ENCODE data around the gene DRC1.
"Not testable (repeated sequence)": the region's sequence is repeated elsewhere in the genome, so short reads cannot be mapped to it uniquely, and the experiment has no call there.

DRC1 gene

GRCh38 chr2:26463244-26464192, 61.8 kb downstream of the DRC1 start:
- DNase-seq (ENCODE audit: low read depth, low spot score): peak; percentile 86

- no peak for DNase-seq (ENCODE audit: low read depth, low spot score)
Measured at GRCh38 chr2:26464390-26465265, 62.9 kb downstream of the DRC1 start.

GRCh38 chr2:26465266-26465925, 63.7 kb downstream of the DRC1 start:
- DNase-seq (ENCODE audit: low read depth, low spot score): no peak

GRCh38 chr2:26465981-26466471, 64.3 kb downstream of the DRC1 start:
- DNase-seq (ENCODE audit: low read depth, low spot score): no peak

GRCh38 chr2:26466662-26467310, 65.1 kb downstream of the DRC1 start:
- no peak for DNase-seq (ENCODE audit: low read depth, low spot score)

GRCh38 chr2:26468544-26468943, 66.8 kb downstream of the DRC1 start:
- not testable (repeated sequence) for DNase-seq (ENCODE audit: low read depth, low spot score)

GRCh38 chr2:26469092-26469710, 67.5 kb downstream of the DRC1 start:
- DNase-seq (ENCODE audit: low read depth, low spot score): peak; percentile 42

- DNase-seq (ENCODE audit: low read depth, low spot score): no peak
Measured at GRCh38 chr2:26469955-26470354, 68.2 kb downstream of the DRC1 start.

GRCh38 chr2:26470601-26471260, 69.0 kb downstream of the DRC1 start:
- DNase-seq (ENCODE audit: low read depth, low spot score): no peak

- DNase-seq (ENCODE audit: low read depth, low spot score): no peak
Measured at GRCh38 chr2:26471289-26471688, 69.6 kb downstream of the DRC1 start.

GRCh38 chr2:26471766-26472706, 70.3 kb downstream of the DRC1 start:
- no peak for DNase-seq (ENCODE audit: low read depth, low spot score)

- DNase-seq (ENCODE audit: low read depth, low spot score): no peak
Measured at GRCh38 chr2:26472821-26473655, 71.3 kb downstream of the DRC1 start.

- DNase-seq (ENCODE audit: low read depth, low spot score): no peak
Measured at GRCh38 chr2:26473796-26474195, 72.1 kb downstream of the DRC1 start.

GRCh38 chr2:26474261-26474785, 72.6 kb downstream of the DRC1 start:
- DNase-seq (ENCODE audit: low read depth, low spot score): no peak

GRCh38 chr2:26475037-26475436, 73.3 kb downstream of the DRC1 start:
- no peak for DNase-seq (ENCODE audit: low read depth, low spot score)

GRCh38 chr2:26475832-26476501, 74.2 kb downstream of the DRC1 start:
- no peak for DNase-seq (ENCODE audit: low read depth, low spot score)

Measured in iPS DF 19.7 (cell line).